HG03103 (cell line): ENCODE results near the gene PCSK6.

Source experiments
- ATAC-seq: cut with Tn5 transposase; IDR thresholded peaks from one replicate; pipeline ENCODE4 v1.9.1; 2021; ENCODE audit warnings: low read depth; ENCODE audit not compliant: unreplicated experiment

PCSK6 gene

DNA sequence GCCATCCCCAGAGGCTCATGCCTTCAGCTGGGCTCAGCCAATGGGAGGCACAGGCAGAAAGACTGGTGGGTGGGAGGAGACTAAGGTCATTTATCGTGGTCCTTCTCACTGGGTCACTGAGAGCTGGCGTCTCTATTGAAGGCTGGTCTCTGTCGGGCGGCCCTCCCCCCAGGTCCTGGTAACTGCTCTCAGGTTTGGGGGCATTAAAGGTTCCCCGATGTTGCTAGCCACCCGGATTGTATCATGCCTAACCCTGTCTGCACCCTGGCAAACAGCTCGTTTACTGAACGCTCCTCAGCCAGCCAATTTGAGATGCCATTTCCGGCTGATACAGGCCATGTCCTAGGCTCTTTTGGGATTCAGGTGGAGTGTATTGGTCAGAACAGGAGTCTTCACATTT is 222.7 kb downstream of the PCSK6 start:
- no peak for ATAC-seq

- ATAC-seq = no peak
Measured at GRCh38 chr15:101266034-101266433, 223.5 kb downstream of the PCSK6 start.

- ATAC-seq = no peak
Measured at GRCh38 chr15:101264911-101265641, 224.4 kb downstream of the PCSK6 start.

DNA sequence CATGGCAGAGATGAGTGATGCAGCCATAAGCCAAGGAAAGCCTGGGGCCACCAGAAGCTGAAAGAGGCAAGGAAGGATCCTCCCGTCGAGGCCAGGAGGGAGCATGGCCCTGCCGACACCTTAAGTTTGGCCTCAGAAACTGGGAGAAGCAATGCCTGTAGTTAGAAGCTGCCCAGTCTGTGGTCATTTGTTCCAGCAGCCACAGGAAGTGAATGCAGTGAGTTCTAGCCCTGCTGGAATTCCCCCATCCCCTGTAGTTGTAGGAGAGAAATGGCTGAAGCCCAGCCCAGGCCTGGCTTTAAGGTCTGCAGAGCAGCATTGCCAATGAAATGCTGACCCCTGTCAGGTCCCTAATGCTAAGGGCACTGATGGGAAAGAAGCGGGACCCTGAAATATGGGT is 225.5 kb downstream of the PCSK6 start:
- ATAC-seq = no peak

- ATAC-seq = no peak
Measured at GRCh38 chr15:101262551-101262950, 227.0 kb downstream of the PCSK6 start.

DNA sequence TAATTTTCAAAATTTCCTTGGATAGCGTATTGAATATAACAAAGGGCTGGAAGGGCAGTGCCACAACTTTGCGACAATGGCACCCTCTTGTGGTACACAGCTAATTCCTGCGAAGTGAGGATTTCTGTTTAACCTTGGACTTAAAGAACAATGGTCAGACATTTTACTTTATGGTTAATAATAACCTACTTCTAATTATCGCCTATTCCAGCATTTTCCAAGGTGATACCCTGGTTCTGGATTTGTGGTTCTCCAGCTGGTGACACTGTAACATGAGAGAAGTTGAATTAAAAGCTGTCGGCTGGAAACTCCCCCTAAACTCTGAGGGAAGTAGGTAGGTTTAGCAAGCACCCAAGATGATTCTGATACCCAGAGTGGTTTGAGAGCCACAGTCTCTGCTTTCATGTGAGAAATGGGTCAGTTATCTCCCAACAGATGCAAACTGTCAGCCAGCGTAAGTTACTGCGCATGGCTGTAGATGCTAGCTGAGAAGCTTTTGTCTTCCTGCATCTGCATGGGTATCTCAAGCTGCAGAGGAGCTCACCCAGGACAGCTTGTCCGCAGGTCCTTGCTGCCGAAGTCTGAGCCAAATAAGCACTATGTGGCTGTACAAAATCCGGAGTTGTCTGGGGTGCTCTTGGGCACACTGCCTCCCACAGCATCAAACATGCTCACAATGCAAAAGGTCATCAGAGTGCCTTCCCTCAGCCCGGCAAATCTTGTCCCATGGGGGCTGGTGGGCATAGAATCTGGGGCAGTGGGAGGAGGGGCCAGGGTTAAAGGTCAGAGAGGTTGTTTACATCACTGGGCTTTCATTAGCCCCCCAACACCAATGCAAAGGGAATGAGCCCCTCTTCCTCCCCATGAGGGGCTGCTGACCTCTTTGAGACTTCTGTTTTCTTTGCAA is 231.0 kb downstream of the PCSK6 start:
- no peak for ATAC-seq

- ATAC-seq = no peak
Measured at GRCh38 chr15:101256757-101257156, 232.8 kb downstream of the PCSK6 start.

DNA sequence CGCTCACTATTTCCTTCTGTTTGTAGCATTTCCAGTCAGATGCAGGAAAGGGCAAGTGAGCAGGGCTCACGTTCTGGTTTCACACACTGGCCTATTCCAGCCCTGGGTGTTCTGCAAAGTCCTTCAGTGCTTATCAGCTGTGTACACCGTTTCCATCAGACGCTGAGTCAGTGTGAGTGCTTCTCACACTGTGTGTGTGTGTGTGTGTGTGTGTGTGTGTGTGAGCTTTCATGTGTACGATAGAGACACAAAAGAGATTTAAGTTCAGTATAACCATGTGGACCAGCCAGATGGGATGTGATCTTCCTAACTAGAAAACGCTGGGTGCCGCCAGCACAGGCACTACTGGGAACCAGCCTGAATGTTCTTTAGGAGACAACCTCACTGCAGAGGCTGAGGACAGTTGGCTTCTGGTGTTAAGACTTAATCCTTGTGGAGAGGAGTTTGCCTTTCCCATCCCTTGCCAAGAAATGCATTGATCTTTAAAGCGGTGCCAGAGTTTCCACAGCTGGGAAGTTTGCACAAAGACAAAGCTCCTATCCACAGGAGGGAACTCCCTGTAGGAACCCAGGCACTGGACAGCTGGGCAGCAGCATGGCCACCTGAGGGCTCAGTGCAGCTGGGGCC is 233.8 kb downstream of the PCSK6 start:
- no peak for ATAC-seq

DNA sequence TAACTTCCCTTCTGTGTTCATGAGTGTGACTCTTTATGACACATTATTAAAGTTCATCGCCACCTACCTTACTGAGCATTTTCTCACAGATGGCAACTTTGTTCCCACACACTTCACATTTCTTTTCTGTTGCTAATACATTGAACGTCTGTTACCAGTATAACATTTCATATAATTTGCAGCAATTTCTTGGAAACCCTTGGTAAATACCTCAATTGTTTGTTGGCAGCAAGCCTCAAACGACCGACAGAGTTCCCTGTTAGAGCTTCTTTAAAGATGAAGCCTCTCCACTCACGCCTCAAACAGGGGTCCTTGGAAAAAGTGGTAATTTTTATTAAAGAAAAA is 234.5 kb downstream of the PCSK6 start:
- no peak for ATAC-seq

GRCh38 chr15:101254157-101255050 is 235.1 kb downstream of the PCSK6 start:
- no peak for ATAC-seq
